NK-92 treated with Interleukin-12 subunit alpha and Interleukin-12 subunit beta, amount 100 ng/mL, for 24 hours (cell line): ENCODE measurements around the gene ROR2.

Experiments
- DNase-seq: peaks from one replicate; lab custom pipeline; 2025; lab: John Stamatoyannopoulos, UW

The ROR2 gene

DNA sequence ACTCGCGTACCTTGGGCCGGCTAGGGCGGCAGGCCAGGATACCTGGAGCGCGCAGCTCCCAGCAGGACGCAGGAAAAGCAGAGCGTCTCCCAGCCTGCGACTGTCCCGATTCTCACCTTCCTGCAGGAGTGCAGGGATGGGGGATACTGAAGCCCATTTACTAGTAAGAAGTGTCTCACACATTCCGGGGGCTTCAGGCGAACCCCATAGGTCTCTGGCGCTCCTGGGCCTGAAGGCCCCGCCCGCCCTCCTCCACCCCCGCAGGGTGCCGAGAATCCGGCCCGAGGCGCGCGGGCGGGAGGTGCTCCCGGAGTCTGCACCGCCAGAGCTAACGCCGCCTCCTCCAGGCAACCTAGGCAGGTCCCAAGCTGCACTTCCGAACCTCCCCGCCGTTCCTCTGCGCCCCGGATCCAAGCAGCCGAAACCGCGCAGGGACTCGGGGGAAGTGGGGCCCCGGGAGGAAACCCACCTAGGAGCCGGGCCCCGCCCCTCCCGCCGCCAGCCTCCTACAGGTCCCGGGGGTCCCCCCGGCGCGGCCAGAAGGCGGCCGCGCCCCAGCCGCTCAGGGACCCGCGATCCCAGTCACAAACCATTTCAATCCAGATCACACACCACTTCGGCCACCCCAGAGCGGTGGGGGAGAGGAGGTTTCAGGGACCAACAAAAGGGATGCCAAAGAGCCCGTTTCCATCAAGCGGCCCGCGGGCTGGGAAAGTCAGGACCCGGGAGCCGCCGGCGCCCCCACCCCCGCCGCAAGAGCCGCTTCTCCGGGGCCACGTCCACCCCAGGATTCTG, 1.2 kb downstream of the ROR2 start:
- no peak for DNase-seq

DNA sequence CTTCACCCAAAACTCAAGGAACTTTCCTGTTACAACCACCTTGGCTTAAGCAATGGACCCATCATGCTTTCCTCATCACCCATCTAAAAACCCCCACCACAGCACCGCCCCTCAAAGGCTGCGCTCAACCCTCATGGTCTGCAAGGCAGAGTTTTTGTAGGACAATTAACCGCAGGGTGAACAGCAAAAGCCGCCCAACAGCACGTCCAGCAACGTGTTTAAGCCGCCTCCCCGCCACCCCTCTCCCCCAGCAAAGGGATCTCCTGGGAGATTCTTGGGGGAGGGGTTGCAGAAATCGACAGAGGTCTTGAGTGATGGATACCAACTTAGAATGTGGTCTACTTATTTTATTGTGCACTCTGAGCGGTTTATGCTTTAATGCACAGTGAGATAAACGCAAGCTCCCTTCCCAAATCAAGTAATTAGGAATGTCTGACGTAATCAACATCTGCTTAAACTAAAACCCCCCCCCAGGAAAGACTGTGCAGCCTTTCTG, 1.9 kb downstream of the ROR2 start:
- no peak for DNase-seq

DNA sequence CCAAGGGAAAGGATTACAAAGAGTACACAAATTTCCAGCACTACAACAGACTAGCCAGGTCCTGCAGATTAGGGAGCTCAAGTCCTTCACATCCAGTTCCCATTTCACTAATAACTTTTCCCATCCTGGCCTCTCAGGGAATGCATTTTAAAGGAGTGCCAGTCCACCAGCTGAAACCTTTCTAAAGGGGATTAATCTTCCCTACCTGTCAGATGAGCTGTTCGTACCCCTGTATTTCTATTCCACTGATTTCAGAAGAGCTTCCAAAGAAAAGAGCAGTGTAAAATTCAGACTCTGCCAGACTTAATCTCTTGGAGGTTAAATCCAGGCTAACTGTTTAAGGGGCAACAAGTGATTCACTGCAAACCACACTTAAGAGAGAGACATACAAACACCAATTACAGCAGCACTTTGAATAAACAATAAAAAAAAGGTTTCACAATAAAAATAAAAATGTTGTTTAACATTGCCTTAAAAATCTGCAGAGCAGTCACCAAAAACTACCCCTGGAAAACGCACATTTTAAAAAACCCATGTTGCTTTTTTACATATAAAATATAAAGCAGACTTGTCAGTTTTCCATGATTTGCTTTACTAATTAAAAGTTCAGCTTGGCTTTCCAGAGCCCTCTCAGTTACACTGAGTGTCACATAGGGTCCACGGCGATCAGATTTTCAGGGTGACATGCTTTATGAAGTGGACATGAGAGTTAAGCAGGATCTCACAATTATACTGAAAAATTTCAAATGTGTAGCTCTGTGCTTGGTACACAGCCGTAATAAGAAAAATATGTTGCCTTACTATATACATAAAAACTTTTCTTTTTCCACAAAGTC, 3.2 kb downstream of the ROR2 start:
- no peak for DNase-seq

DNA sequence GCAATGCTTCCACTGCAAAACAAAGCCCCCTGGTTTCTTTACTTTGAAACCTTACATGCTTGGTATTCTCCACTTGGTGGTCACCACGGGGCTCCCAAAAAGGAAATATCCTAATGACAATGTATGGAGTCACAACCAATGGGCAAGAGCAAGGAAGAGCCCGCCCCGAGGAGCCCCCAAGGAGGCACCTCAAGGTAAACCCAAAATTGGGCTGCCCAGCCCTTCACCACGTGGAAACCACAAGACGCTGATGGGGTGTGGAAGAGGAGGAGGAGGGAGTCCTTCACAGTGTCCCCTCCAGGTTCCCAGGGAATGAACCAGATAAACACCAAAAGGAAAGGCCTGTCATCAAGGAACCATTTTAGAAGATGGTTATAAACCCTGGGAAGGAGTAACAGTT, 3.8 kb downstream of the ROR2 start:
- no peak for DNase-seq

DNA sequence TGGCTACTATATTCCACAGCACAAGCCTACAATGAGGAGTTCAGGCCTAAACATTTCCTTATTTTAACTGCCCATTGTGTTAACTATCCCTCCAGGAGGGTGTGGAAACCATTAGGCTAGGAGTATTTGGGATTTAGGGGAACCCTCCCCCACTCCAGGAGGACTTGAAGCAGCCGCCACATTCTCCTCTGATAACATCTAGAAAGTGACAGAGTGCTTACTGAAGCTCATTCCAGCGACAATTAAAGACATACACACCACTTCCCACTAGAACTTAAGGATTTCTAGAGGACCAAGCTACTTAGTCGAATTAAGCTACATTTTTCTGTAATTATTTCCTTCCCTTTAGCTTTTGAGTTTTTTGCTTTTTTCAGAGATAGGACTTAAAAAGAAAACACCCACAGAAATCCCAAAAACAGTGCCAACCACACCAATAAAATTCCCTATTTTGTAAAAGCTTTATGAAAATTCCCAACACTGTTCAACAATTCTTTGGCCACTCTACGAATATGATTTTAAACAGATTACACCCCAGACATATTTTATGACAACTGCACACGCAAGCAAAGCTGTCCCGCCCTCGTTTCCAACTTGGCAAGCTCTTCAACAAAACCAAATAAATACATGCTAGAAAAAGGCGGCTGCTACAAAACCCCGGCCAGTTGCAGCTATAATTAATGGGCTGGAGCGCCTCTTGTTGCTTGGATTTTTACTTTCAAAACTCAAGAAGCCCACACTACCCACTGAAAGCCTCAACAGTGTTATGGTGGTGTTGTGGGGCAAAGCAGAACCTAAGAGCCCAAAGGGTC, 4.5 kb downstream of the ROR2 start:
- no peak for DNase-seq

DNA sequence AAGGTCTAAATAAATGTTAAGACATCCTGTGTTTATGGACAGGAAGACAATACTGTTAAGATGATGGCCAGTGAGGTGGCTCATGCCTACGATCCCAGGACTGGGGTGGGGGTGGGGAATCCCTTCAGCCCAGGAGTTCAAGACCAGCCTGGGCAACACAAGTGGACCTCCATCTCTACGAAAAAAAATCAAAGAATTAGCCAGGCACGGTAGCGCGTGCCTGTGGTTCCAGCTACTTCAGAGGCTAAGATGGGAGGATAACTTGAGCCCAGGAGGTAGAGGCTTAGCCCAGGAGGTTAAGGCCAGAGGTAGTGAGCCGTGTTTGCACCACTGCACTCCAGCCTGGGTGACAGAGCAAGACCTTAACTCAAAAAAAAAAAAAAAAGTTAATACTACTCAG, 5.3 kb downstream of the ROR2 start:
- DNase-seq: no peak

DNA sequence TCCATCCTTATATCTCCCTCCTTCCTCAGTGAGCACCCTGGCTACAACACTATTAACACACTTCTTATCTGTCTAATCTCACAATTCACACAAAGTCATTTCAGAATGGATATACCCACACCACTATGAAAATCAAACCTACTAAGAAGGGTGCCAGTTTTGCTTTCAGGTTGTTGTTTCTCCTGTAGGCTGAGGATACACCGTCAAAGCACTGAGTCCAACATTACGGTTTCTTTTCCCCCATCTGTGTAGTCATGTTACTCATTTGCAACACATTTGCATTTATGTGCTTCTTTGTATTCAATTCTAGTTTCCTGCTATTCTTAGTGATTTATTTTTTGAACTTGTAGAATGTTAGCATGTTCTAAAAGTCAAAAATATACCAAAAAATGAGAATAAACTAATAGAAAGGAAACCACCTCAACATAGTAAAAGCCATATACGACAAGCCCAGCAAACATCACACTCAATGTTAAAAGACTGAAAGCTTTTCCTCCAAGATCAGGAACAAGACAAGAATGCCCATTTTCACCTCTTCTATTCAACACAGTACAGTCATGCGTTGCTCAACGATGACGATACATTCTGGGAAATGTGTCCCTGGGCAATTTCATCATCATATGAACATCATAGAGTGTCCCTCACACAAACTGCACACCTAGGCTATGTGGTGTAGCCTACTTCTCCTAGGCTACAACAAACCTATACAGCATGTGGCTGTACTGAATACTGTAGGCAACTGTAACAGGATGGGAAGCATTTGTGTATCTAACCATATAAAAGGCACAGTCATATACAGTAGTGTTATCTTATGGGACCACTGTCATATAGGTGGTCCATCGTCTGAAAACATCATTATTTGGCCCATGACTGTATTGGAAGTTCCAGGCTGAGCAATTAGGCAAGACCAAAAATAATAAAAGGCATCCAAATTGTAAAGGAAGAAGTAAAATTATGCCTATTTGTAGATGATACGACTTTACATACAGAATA, 6.3 kb downstream of the ROR2 start:
- DNase-seq: no peak

DNA sequence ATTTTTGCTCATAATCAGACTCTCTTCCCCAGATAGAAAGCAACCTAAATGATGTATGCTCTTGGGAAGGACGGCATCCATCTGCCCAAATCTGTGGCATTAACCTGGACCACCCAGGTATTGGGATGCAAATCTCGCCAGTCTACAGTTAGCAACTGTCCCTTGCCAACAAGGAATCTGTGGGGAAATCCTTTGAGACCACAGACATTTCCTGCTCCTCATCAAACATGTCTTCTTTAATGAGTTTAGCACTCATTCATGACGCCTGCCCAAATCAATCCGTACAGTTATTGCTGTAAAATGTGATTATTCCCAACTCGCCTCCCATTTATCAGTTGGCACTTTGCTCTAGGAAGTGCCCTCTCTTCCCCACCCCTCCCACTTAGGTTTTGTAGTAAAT, 7.8 kb downstream of the ROR2 start:
- DNase-seq: no peak

DNA sequence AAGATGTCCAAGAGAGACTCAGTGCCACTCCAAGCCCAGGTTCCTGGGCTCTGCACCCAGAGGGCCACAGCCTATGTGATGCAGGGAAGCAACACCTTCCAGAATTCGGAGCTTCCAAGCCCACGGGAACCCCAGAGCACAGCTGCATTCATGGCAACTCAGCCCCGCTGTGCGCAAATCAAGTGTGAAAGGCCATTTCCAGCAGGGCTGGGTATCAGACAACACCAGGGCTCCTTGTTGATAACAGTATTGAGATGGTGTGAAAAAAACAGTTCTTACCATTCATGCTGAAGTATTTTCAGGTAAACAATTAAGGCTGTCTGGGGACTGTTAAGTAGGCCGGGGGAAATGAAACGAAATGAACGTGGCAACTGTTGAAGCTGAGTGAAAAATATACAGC, 10.1 kb downstream of the ROR2 start:
- DNase-seq: no peak

DNA sequence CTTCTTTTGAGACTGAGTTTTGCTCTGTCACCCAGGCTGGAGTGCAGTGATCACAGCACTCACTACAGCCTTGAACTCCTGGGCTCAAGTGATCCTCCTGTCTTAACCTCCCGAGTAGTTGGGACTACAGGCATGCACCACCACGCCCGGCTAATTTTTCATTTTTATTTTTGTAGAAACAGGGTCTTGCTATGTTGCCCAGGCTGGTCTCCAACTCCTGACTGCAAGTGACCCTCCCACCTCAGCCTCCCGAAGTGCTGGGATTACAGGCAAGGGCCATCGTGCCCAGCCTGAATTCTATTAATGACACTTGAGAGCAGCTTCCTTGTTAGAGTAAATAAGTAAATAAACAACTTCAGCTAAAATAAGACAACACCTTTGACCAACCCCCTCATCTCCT, 12.3 kb downstream of the ROR2 start:
- DNase-seq: no peak

DNA sequence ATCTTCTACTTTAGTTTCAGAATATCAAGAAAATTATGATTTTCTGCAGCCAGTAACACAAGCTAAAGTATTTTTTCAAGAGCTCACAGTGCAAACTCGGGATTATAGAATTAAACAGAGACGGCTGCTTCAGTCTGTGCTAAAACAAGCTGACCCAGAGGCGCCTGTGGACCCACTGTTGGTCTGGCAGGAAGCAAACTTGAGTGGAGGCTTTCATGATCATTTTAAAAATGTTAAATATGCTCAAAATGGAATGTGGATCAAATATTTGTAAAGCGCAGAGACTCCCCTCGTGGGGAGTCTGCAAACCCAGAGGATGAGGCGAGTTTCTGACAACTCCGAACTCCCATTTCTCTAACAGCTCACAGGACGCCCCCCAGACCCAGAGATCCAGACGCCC, 13.0 kb downstream of the ROR2 start:
- no peak for DNase-seq

DNA sequence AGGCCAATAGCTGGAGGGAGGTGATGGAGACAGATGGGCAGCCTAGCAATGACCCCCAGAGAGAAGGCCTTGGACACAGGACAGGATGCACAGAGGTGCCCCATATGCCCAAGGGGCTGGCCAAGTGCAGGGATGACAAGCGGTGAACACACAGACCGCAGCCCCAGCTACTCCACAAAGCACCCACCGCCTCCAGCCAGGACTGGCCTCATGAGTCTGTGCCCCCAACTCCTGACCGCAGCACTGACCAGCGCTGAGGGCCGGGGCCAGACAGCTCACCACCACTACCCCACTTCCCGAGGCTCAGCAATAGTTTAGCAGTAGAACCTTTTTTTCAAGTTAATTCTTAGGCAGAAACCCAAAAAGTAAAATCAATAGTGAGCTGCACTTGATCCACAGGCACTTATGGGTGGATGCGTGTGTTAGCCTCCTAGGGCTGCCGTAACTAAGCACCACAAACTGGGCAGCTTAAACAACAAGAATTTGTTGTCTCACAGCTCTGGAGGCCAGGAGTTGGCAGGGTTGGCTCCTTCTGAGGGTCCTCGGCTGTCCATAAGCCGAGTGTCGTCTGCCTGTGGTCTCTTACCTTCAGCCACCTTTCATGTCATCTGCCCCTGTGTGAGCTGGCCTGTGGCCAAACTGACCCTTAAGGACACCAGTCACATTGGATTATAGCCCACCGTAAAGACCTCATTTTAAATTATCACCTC, 14.1 kb downstream of the ROR2 start:
- no peak for DNase-seq

DNA sequence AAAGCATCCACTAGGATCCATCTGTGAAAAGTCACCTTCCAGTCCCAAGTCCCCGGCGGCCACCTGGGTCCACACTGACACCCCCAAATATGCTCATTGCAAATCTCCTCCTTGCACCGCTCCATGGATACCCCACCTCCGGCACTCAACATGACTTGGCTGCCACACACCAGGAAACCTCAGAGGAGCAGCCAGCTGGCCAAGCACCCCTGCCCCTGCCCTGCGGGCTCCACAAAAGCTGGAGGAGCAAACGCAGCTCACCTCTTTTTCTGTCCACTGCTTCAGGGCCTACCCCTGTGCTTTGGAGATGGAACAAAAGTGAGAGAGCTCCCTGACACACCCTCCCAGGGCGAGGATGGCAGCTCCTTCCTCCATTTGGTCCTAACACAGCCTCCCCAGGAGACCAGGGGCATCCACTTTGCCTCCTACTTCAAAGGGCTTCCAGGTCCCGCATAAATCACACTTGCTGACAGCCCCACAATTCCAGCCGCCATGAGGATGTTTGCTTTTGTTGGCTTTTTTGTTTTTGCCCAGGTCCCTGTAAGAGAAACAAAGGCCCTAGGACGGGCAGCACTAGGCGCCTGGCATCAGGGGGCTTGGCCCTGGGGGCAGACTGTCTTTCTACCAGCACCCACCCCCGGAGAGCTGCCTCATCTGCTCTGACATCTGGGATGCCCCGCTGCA, 14.8 kb downstream of the ROR2 start:
- DNase-seq: no peak

DNA sequence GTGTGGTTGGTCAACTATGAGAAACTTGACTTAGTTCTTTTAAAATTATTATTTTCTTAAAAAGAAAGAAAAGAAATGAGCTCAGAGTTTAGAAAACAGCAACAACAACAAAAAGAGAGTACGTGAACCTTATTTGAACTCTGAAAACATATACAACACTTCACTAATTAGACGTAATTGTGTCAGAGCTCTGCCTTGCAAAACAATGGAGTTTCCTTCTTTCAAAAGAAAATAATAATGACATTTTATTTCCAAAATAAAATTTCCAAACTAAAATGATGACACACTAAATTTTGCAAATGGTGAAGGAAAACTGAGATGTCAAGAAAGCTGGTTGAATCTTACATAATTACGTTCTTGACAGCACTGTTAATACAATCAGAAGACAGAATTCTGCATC, 15.4 kb downstream of the ROR2 start:
- DNase-seq: no peak

DNA sequence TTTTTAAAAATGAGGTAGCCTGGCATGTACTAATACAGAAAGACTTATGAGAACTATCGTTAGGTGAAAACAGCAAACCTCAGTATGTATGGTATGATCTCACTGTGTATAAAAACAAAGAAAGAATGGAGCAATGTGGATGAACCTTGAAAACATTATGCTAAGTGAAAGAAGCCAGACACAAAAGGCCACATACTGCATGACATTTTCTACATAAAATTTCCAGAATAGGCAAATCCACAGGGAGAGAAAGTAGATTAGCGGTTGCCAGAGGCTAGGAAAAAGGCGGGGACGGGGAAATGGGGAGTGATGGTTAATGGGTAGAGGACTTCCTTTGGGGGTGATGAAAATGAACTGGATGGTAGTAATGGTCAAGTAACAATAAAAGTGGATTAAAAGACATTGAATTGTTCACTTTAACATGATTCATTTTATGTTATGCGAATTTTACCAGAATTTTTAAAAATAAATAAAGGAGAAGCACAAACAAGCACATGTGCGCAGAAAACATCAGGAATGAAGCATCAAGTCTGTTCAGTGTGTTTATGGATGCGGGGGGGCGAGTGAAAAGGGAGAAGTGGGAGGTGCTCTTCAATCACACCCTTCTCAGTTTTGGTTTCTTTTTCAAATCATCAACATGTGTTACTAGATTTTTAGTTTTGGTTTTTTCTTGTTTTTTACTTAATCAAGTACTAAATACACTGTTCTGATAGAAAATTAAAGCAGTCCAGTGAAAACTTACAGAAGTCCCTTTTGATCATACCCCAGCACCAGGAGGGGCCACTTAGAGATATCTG, 16.3 kb downstream of the ROR2 start:
- no peak for DNase-seq

DNA sequence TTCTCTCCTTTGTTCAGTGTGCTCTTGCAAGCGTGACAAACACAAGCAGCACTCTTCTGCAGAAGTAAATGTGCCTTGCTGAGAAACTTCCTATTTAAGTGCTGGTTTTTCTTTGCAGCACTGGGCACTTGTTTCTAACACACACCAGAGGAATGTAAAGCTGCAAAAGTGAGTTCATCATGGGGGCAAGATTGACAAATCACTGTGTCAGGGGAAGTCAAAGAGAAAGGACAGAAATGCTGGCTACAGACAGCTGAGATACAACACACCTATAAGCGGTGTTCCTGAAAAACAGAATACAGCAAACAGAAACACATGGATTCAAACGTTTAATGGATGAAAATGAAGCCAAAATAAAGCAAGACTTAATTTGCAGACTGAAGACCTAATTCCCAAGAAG, 19.6 kb downstream of the ROR2 start:
- DNase-seq: no peak

DNA sequence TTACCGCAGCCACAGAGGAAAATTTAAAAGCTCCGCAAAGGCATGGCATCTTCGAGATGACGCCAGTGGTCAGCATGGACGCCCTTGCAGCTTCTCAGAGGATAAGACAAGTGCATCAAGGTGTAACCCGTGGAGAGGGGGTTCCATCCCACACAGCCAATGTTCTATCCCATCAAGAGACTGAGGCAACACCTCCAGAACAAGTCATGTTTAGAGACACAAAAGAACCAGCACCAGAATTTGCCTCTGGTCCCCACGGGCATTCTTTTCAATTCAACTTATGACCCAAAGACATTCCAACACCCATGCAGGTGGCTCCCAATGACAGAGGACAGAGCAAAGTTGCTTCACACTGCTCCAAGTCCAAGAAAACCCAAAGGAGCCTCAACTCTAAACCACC, 20.7 kb downstream of the ROR2 start:
- no peak for DNase-seq

DNA sequence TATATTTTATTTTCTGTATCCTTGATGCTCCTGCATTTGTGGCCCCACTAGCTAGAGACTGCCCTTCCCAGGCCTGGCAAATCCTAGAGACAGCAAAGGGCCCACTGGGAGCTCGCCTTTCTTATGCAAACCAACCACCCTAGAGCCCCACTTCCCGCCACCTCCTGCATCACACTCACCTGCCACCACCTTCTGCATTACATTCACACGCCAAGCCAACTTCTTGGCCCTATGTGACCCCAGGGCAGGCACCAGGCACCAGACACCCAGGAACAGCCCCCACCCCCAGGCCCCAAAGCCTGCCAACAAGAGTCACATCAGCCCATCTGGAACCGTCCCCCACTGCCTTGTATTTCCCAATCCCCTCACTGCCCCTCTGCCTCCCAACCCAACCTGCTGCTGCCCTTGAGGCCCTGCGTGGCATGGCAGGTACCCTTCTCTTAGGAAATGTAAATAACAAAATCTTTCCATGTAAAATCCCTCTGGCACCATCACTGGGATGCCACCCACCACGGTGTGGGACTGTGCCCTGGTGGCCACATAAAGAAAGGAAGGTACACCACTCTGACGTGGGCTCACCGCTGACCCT, 22.0 kb downstream of the ROR2 start:
- DNase-seq: no peak

DNA sequence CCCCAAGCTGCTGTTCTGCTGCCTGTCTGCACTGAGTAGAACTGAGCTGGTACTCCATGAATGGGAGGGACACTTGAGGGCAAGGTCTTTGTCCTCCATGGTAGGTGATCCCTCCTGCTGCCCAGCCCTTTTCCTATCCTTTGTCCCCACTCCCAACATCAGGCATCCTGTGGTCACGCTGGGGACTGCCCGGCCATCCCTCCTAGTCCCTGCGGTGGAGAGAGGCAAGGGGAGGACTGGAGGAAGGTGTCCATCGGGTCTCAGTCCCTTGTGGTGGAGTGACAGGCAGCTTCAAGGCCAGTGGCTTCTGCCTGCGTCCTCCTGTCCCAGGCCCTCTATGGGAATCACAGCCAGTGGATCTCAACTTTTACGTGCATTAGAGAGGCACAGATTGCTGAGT, 25.9 kb downstream of the ROR2 start:
- DNase-seq: no peak
